Type B pancreatic cell (in vitro differentiated cells): Measurements from ENCODE around the gene RAMP3. TPM values are rescaled to one million over a fixed set of nuclear protein-coding genes. Genes with fewer than 3 reads are reported as not detected.
"Not testable (repeated sequence)": the region's sequence is repeated elsewhere in the genome, so short reads cannot be mapped to it uniquely, and the experiment has no call there.

Source experiments
- DNase-seq: peaks from one replicate; pipeline ENCODE4 v3.0.0; 2021; ENCODE audit warnings: mixed read lengths; ENCODE audit not compliant: unreplicated experiment; ENCODE audit errors: extremely low spot score
- H3K27ac Mint-ChIP-seq: 2 replicates; pipeline ENCODE4 v1.8.0; 2021; ENCODE audit warnings: mild to moderate bottlenecking, mixed read lengths
- H3K27me3 Mint-ChIP-seq: 2 replicates; pipeline ENCODE4 v1.8.0; 2021; ENCODE audit warnings: mixed read lengths
- H3K36me3 Mint-ChIP-seq: 2 replicates; pipeline ENCODE4 v1.8.0; 2021; ENCODE audit warnings: mixed read lengths
- H3K4me1 Mint-ChIP-seq: one replicate; pipeline ENCODE4 v1.8.0; 2021; ENCODE audit warnings: mixed read lengths; ENCODE audit not compliant: unreplicated experiment
- H3K4me3 Mint-ChIP-seq: 2 replicates; pipeline ENCODE4 v1.8.0; 2021; ENCODE audit warnings: mild to moderate bottlenecking, mixed read lengths
- H3K9me3 Mint-ChIP-seq: 2 replicates; pipeline ENCODE4 v1.8.0; 2021; ENCODE audit warnings: mixed read lengths
- CTCF ChIP-seq: fragments of 200-600 bp; sonication (generic); conservative IDR thresholded peaks from 2 replicates; pipeline ENCODE4 v1.5.0; 2021; ENCODE audit warnings: antibody characterized with exemption, mild to moderate bottlenecking
- long read RNA-seq: library from polyadenylated mRNA; unstranded; transcript quantifications from one replicate; pipeline ENCODE4 v2.0.0, GENCODE V29; 2020
- total RNA-seq: library from RNA; stranded (reverse); gene quantifications from 2 replicates; pipeline ENCODE4 v1.2.1, GENCODE V29; 2021; ENCODE audit warnings: low replicate concordance

RAMP3 gene
- 0.48 and 0.70 TPM in 2 replicates for total RNA-seq
- long read RNA-seq, partial matches to known transcripts = 0 of 1 reads
- long read RNA-seq, other reads (novel, unspliced or antisense) = 0 of 1 reads

- Mint-ChIP-seq H3K4me1 (no peaks in the 10 kb centered on the region), H3K27ac (no peak within 1 kb of the TSS), H3K36me3 (peaks cover 5% of the 10 kb centered on the region), H3K27me3 (peaks cover 69% of the 10 kb centered on the region), H3K4me3 (no peak within 1 kb of the TSS), H3K9me3 (peaks cover 6% of the 10 kb centered on the region)
- no peak for DNase-seq
- TF ChIP-seq CTCF = no peak
Measured at GRCh38 chr7:45157653-45158401, at the start of gene RAMP3. RAMP3 (plus strand) TSS chr7:45157791; CDS start chr7:45157829, 38 bp downstream.

GRCh38 chr7:45108863-45109262 lies 48.7 kb upstream of the RAMP3 start:
- H3K4me3 Mint-ChIP-seq = peak overlapping the region; percentile 72
- H3K4me1 Mint-ChIP-seq = peaks cover 17% of the 10 kb centered on the region

GRCh38 chr7:45111298-45112223 lies 46.0 kb upstream of the RAMP3 start, which contains the start of gene TBRG4:
TBRG4 (minus strand) TSS chr7:45111697; CDS start chr7:45109237, 2,460 bp downstream.
- H3K27ac Mint-ChIP-seq = peak within 1 kb of the TSS; percentile 100
- peaks cover 17% of the 10 kb centered on the region for H3K4me1 Mint-ChIP-seq
- TF ChIP-seq CTCF = peak; percentile 51
- peak; percentile 93 for DNase-seq
- no peaks in the 10 kb centered on the region for H3K9me3 Mint-ChIP-seq
- peaks cover 25% of the 10 kb centered on the region for H3K27me3 Mint-ChIP-seq
- peak within 1 kb of the TSS; percentile 98 for H3K4me3 Mint-ChIP-seq
- peaks cover 10% of the 10 kb centered on the region for H3K36me3 Mint-ChIP-seq

More at GRCh38 chr7:45108863-45109262, 48.7 kb upstream of the RAMP3 start:
- peaks cover 10% of the 10 kb centered on the region for H3K36me3 Mint-ChIP-seq
- H3K27ac Mint-ChIP-seq = no peak overlapping the region
- DNase-seq = no peak
- no peak for TF ChIP-seq CTCF
- H3K9me3 Mint-ChIP-seq = no peaks in the 10 kb centered on the region
- peaks cover 6% of the 10 kb centered on the region for H3K27me3 Mint-ChIP-seq

GRCh38 chr7:45112648-45113047 lies 44.9 kb upstream of the RAMP3 start:
- H3K27me3 Mint-ChIP-seq = peaks cover 35% of the 10 kb centered on the region

GRCh38 chr7:45114257-45114656 lies 43.3 kb upstream of the RAMP3 start:
- H3K4me1 Mint-ChIP-seq = peaks cover 17% of the 10 kb centered on the region
- not testable (repeated sequence) for H3K36me3 Mint-ChIP-seq, H3K9me3 Mint-ChIP-seq, DNase-seq
- H3K27ac Mint-ChIP-seq = peak overlapping the region; percentile 48
- peak overlapping the region; percentile 18 for H3K4me3 Mint-ChIP-seq
- H3K27me3 Mint-ChIP-seq = peaks cover 41% of the 10 kb centered on the region

More at GRCh38 chr7:45112648-45113047, 44.9 kb upstream of the RAMP3 start:
- Mint-ChIP-seq H3K36me3 (peaks cover 8% of the 10 kb centered on the region), H3K9me3 (no peaks in the 10 kb centered on the region), H3K4me1 (peaks cover 17% of the 10 kb centered on the region), H3K4me3 (peak overlapping the region; percentile 98), H3K27ac (peak overlapping the region; percentile 100)
- no peak for DNase-seq
- TF ChIP-seq CTCF = no peak
